HepG2 (cell line): Measurements from ENCODE around the gene FBXO24. TPM values are rescaled to one million over a fixed set of nuclear protein-coding genes. Genes with fewer than 3 reads are reported as not detected.
A peak's percentile ranks its signal among the peaks of the same experiment; 100 is the strongest.

Experiments used
- ARID5B ChIP-seq: IDR thresholded peaks from 2 replicates; pipeline ENCODE4 v1.4.0; 2020; ENCODE audit warnings: mild to moderate bottlenecking, missing genetic modification reagents
- CBX1 ChIP-seq: IDR thresholded peaks from one replicate; pipeline ENCODE4 v1.6.1; 2016; ENCODE audit warnings: antibody characterized with exemption, low read depth
- CENPBD1 ChIP-seq: sonication (generic); formaldehyde crosslinking; IDR thresholded peaks from 2 replicates; pipeline ENCODE4 v1.8.0; 2022; ENCODE audit warnings: missing genetic modification reagents, low read depth, mild to moderate bottlenecking, borderline replicate concordance
- CENPT ChIP-seq: sonication (generic); formaldehyde crosslinking; IDR thresholded peaks from 2 replicates; pipeline ENCODE4 v1.8.0; 2022; ENCODE audit warnings: low read depth, mild to moderate bottlenecking, moderate library complexity, missing genetic modification reagents
- DDIT3 ChIP-seq: sonication (generic); formaldehyde crosslinking; IDR thresholded peaks from 2 replicates; pipeline ENCODE4 v1.4.0; 2020; ENCODE audit warnings: mild to moderate bottlenecking, missing genetic modification reagents
- DMTF1 ChIP-seq: sonication (generic); formaldehyde crosslinking; IDR thresholded peaks from 2 replicates; pipeline ENCODE4 v1.4.0; 2020; ENCODE audit warnings: mild to moderate bottlenecking, missing genetic modification reagents
- DNMT1 ChIP-seq: sonication (generic); formaldehyde crosslinking; IDR thresholded peaks from 2 replicates; pipeline ENCODE4 v1.5.1; 2020; ENCODE audit warnings: mild to moderate bottlenecking, missing genetic modification reagents
- HNF1B ChIP-seq: sonication (generic); formaldehyde crosslinking; IDR thresholded peaks from 2 replicates; pipeline ENCODE4 v1.5.1; 2020; ENCODE audit warnings: mild to moderate bottlenecking, moderate library complexity, missing genetic modification reagents
- HNF4A ChIP-seq: sonication (generic); formaldehyde crosslinking; IDR thresholded peaks from 2 replicates; pipeline ENCODE4 v1.4.0; 2020; ENCODE audit warnings: missing genetic modification reagents
- SP4 ChIP-seq: sonication (generic); formaldehyde crosslinking; IDR thresholded peaks from 2 replicates; pipeline ENCODE4 v1.8.1; 2023; ENCODE audit warnings: mild to moderate bottlenecking, missing genetic modification reagents
- SSRP1 ChIP-seq: IDR thresholded peaks from 2 replicates; pipeline ENCODE4 v1.6.1; 2016; ENCODE audit warnings: control low read depth
- WIZ ChIP-seq: sonication (generic); formaldehyde crosslinking; IDR thresholded peaks from 2 replicates; pipeline ENCODE4 v1.5.1; 2020; ENCODE audit warnings: mild to moderate bottlenecking, missing genetic modification reagents
- ZKSCAN1 ChIP-seq: fragments of 150-350 bp; IDR thresholded peaks from 2 replicates; pipeline ENCODE4 v1.6.1; 2014; ENCODE audit warnings: low read length
- ZMYM3 ChIP-seq: sonication (generic); formaldehyde crosslinking; IDR thresholded peaks from 2 replicates; pipeline ENCODE4 v1.5.1; 2020; ENCODE audit warnings: mild to moderate bottlenecking, missing genetic modification reagents
- ZNF333 ChIP-seq: sonication (generic); formaldehyde crosslinking; IDR thresholded peaks from 2 replicates; pipeline ENCODE4 v1.4.0; 2020; ENCODE audit warnings: mild to moderate bottlenecking, missing genetic modification reagents, borderline replicate concordance
- ZNF879 ChIP-seq: sonication (generic); formaldehyde crosslinking; IDR thresholded peaks from 2 replicates; pipeline ENCODE4 v1.8.1; 2023; ENCODE audit warnings: missing genetic modification reagents
- ZZZ3 ChIP-seq: sonication (generic); formaldehyde crosslinking; IDR thresholded peaks from 2 replicates; pipeline ENCODE4 v1.4.0; 2020; ENCODE audit warnings: missing genetic modification reagents, mild to moderate bottlenecking, borderline replicate concordance
- polyA plus RNA-seq, 8 experiments: library from polyadenylated mRNA; depleted of rRNA in 3 of 8; stranded (reverse) in 7 of 8; unstranded in 1 of 8; fragments of >200 nt; fragmentation: Illumina TruSeq in 4 of 8; extraction: Trizol in 4 of 8; gene quantifications; 2 replicates each; pipeline versions ENCODE4 v1.2.1 to v1.2.3, GENCODE V29; 2011 to 2016; ENCODE audit warnings: low read depth in 4 of 8, missing spikeins in 1 of 8, mixed read lengths in 1 of 8; ENCODE audit not compliant: insufficient read depth in 1 of 8
- total RNA-seq, 5 experiments: library from RNA; depleted of rRNA; stranded (reverse); fragments of >200 nt; fragmentation: Illumina TruSeq; extraction: Trizol; gene quantifications; 2 replicates each; pipeline ENCODE4 v1.2.3, GENCODE V29; 2016; ENCODE audit warnings: low read depth in 1 of 5
- TF ChIP-seq, protein P1 (sequence below): IDR thresholded peaks from 2 replicates; pipeline ENCODE4 v1.6.1; 2016; ENCODE audit warnings: low read depth, control low read depth

Gene FBXO24
- total and polyA plus RNA-seq, 2 of the 13 experiments (the other 11 are each of a cell fraction or from before 2014, with no cell fraction given) = 0.20 to 0.55 TPM

- TF ChIP-seq, protein P1, sequence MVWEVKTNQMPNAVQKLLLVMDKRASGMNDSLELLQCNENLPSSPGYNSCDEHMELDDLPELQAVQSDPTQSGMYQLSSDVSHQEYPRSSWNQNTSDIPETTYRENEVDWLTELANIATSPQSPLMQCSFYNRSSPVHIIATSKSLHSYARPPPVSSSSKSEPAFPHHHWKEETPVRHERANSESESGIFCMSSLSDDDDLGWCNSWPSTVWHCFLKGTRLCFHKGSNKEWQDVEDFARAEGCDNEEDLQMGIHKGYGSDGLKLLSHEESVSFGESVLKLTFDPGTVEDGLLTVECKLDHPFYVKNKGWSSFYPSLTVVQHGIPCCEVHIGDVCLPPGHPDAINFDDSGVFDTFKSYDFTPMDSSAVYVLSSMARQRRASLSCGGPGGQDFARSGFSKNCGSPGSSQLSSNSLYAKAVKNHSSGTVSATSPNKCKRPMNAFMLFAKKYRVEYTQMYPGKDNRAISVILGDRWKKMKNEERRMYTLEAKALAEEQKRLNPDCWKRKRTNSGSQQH (CRISPR knock-in tag) = no peak; the same call in 1 of the 2 replicates
- TF ChIP-seq HNF1B (CRISPR knock-in tag) (peak; percentile 55), WIZ (no peak), SSRP1 (CRISPR knock-in tag) (no peak; the same call in 1 of the 2 replicates), ZKSCAN1 (no peak), ZNF333 (no peak), HNF4A (CRISPR knock-in tag) (peak; percentile 36; the same call in 1 of the 2 replicates), ZMYM3 (CRISPR knock-in tag) (no peak), DDIT3 (CRISPR knock-in tag) (no peak), ARID5B (CRISPR knock-in tag) (peak; percentile 80), DNMT1 (CRISPR knock-in tag) (no peak), DMTF1 (CRISPR knock-in tag) (no peak), ZNF879 (CRISPR knock-in tag) (no peak), ZZZ3 (CRISPR knock-in tag) (no peak), CBX1 (no peak), CENPBD1 (CRISPR knock-in tag) (no peak), SP4 (CRISPR knock-in tag) (no peak), CENPT (CRISPR knock-in tag) (no peak)
Observed at GRCh38 chr7:100546129-100546925, 39.8 kb upstream of the FBXO24 start (continued).
